GM19397 (cell line): ENCODE data around the gene CDKL1.
"Not testable (repeated sequence)": the region's sequence is repeated elsewhere in the genome, so short reads cannot be mapped to it uniquely, and the experiment has no call there.

Experiments
- ATAC-seq: cut with Tn5 transposase; IDR thresholded peaks from one replicate; pipeline ENCODE4 v1.9.1; 2021; ENCODE audit warnings: mild to moderate bottlenecking, moderate library complexity; ENCODE audit not compliant: unreplicated experiment

CDKL1 gene

DNA sequence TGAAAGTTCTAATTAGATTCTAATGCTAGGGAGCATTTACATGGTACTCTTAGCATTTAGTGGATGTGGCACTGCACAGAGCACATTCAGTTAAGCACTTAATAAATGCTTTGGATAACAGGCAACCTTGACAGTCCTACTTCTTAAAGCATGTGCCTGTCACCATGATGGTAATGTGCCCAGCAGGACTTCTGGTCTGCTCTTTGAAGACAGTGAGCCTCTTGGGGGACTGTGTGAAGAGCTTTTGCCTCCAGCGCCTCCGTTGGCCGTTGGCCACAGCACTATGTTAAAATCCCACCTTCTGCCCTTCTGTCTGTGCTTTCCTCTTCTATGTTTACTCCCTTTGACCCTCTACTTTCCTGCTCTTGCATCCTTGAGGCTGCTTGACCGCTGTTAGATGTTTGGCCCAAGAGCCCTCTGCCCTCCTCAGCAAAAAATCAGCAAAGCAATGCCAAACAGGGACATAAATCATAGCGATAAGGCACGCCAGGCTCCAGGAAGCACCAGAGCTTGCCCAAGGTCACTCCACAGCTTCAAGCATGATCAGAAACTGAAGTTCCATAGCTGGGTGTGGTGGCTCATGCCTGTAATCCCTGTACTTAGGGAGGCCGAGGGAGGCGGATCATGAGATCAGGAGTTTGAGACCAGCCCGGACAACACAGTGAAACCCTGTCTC, 8.3 kb downstream of the CDKL1 start:
- no peak for ATAC-seq

DNA sequence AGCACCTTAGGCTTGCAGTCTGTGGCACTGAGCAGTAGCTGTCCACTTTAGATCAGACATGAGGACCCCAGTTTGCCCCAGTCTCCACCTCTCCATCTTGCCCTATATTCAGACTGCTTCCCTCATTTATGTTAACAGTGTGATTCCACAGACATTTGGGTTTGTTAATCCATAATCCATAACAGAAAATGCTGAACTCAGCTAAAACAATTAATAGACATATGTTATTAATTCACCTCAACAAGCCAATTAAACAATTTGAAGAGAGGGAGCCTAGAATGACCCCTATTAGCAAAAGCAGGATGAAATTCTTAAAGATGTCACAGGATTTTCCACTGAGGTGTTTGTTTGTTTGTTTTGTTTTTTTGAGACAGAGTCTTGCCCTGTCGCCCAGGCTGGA, 9.1 kb downstream of the CDKL1 start:
- no peak for ATAC-seq

DNA sequence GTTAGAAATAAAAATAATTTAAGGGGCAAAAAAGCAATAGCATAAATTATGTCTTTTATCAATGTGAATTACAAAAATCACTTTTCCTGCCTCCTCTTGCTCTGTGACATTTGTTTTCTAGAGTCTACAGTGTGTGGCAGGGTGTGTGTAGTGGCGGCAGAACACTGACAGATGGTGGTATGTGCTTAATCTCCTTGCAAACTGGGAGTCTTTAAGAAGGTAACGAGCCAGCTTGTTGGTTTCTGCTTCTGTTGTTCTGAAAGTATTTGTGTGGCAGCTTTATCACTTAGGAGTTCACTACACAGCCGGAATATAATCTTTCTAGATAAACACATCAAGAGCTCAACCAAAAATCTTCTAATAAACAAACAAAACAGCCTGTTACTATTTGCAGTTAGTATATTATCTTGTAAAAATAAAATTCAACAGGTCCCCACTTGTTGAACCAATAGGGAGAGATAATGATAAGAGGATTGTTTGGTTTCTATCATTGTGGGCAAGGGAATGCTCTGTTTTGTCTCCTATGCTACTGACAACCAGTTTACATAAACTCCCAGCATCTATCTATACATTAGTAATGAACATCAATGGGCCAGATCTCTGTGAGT, 13.0 kb downstream of the CDKL1 start:
- no peak for ATAC-seq

DNA sequence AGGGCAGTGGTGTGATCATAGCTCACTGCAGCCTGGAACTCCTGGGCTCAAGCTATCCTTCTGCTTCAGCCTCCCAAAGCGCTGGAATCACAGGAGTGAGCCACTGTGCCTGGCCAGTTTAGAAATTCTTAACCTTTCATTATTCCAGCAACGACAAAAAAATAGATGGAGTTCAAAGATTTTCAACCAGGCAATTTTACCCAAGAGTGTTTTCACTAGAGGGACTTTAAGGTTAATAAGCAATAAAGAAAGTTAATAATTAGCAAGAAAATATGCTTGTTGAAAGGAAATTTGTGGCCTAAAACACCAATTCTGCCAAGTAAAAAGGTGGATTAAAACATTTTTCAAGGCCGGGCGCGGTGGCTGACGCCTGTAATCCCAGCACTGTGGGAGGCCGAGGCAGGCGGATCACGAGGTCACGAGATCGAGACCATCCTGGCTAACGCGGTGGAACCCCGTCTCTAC, 14.8 kb downstream of the CDKL1 start:
- no peak for ATAC-seq

DNA sequence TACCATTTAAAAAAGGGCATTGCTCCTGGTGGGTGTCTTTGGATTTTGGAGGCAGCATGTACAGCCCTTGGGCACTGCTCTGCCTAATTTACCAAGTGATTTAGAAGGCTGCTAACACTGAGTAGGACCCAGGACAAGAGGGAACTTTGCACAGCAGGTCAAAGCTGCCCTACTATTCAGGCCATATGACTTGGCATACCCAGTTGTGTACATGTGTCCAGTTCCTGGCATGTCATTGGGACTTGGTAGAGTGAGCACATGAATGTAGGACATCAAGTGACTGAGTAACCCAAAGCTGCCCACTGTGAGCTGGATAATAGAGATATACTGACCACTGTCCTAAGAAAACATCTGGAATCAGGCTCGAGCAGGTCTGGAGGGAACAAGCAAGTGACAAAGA, 15.7 kb downstream of the CDKL1 start:
- ATAC-seq, result no peak

DNA sequence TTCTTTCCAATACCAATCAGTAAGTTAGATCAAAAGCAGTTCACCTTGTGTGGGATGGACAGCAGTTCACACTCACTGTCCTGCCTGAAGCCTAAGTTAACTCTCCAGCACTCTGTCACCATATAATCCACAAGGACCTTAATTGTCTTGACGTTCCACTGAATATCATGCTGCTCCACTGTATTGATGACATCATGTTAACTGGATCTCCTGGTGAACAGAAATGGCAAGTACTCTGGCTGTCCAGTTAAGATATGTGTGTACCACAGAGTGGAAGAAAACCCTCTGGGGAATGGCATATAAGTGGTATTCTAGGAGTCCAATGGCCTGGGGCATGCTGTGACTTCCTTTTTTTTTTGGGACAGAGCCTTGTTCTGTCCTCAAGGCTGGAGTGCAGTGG, 16.2 kb downstream of the CDKL1 start:
- no peak for ATAC-seq

DNA sequence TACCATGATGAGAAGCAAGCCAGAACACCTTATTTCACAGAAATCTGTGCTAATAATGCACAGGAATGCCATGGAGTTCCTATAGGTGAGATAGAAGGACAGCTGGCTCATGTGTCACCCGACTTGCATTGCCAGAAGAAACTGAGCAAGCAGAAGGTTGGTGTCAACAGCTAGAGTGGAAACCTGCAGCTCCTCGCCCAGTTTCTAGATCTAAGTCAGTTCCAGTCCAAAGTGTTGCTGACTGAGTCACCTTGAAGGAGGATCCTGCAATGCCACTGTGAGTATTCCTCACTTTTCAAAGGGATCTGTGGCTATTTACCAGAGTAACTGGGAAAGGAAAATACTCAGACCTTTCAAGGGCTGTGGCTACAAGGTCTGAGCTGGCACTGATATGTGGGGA, 17.1 kb downstream of the CDKL1 start:
- ATAC-seq, result no peak

DNA sequence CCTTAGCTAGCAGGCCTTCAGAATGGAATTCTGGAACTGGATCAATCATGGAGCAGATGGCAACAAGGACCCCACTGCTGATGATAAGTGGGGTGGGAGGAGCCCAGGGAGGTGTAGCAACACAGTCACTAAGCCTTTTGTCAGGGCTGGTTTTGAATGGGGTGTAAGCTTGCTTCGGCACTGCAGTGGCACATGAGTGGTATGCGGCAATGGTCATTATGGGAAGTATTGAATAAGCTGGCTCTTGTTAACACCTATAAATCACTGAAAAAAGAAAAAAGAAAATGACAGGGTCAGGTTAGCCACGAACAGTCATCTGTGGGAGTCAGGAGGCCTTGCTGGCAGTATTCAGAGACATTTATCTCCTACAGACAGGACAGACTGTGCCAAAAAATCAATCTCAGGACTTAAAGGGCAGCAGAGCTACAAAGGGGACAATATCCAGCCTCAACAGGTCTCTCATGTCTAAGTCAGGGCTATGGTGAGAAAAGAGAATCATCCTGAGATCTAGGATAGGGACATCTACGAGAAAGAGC, 19.1 kb downstream of the CDKL1 start:
- no peak for ATAC-seq

DNA sequence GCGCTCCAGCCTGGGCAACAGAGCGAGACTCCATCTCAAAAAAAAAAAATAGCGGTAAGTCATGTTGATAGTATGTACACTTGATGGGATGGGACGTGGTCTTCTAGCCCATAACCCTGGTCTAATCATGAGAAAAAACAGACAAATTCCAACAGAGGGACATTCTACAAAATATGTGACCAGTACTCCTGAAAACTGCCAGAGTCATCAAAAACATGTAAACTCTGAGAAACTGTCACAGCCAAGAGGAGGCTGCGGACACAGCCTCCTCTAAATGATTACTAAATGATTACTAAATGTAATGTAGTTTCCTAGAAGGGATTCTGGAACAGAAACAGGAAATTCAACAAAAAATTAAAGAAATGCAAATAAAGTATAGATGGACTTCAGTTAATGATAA, 20.9 kb downstream of the CDKL1 start:
- ATAC-seq, result no peak

DNA sequence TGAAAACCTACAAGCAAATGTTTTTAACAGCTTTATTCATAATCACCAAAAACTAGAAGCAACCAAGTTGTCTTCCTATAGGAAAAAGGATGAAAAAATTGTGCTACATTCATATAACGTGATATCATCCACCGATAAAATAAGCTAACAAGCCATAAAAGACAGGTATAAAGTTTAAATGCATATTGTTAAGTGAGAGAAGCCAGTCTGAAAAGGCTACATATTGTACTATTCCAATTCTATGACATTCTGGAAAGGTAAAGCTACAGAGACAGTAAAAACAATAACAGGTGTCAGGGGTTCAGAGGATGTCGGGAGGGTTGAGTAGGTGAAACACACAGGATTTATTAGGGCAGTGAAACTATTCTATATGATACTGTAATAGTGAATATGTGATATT, 22.7 kb downstream of the CDKL1 start:
- no peak for ATAC-seq

DNA sequence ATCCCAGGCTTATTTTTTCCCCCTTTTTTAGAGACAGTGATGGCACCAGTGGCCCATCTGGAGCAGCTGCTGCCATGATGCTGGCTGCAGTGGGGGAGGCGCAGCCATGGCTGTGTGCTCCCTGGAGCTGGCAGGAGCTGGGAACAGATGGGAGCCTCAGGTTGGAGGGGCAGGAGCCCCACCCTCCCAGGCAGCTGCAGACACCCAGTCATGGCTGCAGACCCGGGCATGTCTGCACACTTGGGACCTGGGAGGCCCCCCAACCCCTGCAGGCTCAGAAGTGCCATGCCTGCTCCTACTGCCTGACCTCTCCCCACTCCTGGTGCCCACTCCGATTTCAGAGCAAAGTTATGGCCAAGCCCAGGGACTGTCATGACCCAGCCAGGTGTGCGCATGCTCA, 25.1 kb downstream of the CDKL1 start:
- ATAC-seq, result no peak

DNA sequence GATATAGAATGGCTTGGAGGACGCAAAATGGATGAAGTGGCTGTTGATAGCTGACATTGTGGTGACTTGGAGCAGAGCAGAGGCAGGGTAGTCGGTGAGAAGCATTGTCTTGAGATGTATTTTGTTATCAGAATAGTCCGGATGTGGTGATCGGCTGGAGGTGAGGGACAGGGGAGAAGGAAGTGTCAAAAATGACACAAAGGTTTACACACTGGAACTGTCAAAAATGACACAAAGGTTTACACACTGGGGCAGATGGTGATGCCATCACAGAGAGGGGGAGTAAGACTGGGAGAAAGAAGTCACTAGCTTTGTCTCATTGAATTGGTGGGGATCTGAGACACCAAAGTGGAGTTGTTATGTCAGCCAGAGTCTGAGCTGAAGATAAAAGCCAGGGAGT, 30.1 kb downstream of the CDKL1 start:
- ATAC-seq, result no peak

DNA sequence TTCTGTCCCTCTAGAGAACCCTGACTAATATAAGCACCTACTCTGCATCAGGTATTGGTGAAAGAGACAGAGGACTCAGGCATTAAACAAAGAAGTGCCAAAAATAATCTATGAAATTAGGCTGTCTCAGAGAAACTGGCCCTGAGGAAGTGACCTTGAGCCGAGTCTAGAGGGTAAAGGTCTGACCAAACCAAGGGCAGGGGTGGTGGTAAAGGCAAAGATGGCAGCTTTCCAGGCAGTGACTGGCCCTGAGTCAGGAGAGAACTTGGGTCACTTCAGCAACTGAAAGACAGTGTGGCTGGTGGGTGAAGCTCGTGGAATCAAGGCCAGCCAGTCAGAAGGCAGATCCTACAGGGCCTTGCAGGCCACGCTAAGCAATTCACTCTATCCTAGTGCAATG, 30.6 kb downstream of the CDKL1 start:
- no peak for ATAC-seq

DNA sequence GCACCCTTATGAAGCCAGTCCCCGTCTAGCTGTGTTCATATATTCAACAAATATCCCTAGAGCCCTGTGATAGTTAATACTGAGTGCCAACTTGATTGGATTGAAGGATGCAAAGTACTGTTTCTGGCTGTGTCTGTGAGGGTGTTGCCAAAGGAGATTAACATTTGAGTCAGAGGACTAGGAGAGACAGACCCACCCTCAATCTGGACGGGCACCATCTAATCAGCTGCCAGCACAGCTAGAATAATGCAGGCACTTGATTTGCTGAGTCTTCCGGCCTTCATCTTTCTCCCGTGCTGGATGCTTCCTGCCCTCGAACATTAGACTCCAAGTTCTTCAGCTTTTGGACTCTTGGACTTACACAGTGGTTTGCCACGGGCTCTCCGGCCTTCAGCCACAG, 31.1 kb downstream of the CDKL1 start:
- ATAC-seq, result not testable (repeated sequence)

DNA sequence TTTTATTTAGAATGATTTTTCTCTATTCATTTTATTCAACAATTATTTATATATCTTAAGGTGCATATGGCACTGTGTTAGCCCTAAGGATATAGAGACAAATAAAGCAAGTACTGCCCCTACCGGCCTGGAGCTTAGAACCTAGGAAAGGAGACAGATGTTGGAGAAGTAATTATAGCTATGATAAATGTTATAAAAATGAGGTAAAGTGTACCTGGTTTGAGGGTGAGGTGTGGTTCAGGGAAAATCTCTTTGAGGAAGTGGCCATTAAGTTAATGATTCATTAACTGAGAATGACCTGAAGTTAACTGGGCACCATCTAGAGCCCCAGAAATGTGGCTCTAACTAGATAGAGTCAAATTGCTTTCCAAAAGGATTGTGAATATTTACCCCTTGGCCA, 31.9 kb downstream of the CDKL1 start:
- ATAC-seq, result no peak

DNA sequence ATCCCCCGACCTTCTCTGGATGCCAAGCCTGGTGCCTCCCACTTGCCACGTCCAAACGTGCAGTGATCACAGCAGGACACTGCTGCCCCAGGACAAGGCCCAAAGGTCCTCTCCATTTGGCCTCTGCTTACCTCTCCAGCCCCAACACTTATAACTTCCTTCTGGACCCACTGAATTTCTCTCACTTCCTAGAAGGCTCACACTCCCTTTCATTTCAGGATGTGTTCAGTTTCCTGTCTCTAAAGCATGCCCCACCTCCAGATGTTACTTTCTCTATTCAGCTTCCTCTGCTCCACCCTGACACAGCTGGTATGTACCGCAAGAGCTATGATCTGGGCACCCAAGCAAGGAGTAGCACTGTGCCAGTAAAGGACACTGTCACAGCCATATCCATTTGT, 33.0 kb downstream of the CDKL1 start:
- peak; percentile 94 for ATAC-seq

DNA sequence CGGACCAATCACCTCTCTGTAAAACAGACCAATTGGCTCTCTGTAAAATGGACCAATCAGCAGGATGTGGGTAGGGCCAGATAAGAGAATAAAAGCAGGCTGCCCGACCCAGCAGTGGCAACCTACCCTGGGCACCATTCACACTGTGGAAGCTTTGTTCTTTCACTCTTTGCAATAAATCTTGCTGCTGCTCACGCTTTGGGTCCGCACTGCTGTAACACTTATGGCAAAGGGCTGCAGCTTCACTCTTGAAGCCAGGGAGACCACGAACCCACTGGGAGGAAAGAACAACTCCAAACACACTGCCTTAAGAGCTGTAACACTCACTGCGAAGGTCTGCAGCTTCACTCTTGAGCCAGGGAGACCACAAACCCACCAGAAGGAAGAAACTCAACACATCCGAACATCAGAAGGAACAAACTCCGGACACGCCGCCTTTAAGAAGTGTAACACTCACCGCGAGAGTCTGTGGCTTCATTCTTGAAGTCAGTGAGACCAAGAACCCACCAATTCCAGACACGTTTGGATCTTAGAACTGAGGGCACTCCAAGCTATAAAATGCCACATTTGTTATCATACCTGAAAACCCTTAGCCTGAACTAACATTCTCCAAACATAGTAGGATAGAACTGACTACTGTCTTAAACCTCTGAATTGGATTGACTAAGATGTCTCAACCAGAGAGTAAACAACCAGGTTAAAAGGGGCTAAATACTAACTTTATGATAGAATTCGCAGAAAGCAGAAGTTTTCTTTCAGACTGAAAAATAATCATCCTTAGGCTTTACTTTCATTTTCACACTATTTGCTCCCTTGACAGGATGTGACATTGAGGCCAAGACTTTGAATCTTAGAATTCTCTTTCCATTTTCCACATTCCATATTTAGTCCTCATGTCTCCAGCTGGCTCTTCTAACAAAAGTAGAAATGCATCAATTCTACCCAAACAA, 33.6 kb downstream of the CDKL1 start:
- ATAC-seq, result peak; percentile 16

DNA sequence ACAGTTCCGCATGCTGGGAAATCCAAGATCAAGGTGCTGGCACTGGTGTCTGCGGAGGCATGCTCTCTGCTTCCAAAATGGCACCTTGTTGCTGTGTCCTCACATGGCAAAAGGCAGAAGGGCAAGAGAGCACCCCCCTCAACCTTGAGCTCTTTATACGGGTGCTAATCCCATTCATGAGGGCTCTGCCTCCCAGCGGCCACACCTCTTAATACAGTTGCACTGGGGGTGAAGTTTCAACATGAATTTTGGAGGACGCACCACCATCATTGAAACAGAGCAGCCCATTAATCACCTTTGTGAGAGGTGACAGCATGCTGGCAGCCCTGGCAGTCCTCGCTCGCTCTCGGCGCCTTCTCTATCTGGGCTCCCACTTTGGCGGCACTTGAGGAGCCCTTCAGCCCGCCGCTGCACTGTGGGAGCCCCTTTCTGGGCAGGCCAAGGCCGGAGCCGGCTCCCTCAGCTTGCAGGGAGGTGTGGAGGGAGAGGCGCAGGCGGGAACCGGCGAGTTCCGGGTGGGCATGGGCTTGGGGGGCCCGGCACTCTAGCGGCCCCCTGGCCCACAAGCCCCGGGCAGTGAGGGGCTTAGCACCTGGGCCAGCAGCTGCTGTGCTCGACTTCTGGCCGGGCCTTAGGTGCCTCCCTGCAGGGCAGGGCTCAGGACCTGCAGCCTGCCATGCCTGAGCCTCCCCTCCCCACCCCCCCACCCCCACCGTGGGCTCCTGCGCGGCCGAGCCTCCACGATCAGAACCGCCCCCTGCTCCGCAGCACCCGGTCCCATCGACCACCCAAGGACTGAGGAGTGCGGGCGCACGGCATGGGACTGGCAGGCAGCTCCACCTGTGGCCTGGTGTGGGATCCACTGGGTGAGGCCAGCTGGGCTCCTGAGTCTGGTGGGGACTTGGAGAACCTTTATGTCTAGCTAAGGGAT, 34.9 kb downstream of the CDKL1 start:
- ATAC-seq, result not testable (repeated sequence)

DNA sequence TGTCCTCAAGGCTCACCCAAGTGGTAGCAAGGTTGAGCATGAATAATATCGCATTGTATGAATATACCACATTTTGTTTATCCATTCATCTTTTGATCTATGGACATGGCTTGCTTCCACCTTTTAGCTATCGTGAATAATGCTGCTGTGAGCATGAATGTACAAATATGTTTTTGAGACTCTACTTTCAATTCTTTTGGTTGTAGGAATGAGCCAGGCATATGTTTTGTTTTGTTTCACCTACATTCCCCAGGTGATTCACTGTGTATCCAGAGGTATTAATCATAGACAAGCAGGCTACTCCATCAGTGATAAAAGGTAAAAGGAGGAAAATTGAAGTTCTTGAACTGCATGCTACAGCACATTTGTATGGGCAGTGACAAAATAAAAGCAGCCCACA, 35.8 kb downstream of the CDKL1 start:
- ATAC-seq, result no peak

DNA sequence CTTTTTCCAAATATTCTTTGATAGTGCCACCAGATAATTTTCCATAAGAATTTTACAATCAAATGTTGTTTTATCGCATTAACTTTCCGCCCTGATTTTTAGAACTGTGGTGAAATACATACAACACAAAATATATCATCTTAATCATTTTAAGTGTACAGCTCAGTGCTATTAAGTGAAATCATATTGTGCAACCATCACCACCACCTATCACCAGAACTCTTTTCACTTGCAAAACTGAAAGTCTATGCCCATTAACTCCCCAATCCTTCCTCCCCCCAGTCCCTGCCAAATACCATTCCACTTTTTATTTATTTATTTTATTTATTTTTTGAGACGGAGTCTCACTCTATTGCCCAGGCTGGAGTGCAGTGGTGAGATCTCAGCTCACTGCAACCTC, 36.6 kb downstream of the CDKL1 start:
- no peak for ATAC-seq
